HepG2 (cell line): ENCODE results near the gene TTC31. TPM values are rescaled to one million over a fixed set of nuclear protein-coding genes. Genes with fewer than 3 reads are reported as not detected.

Source experiments
- ARNTL ChIP-seq: sonication (generic); formaldehyde crosslinking; IDR thresholded peaks from 2 replicates; pipeline ENCODE4 v1.4.0; 2020; ENCODE audit warnings: mild to moderate bottlenecking, missing genetic modification reagents
- CHD4 ChIP-seq: fragments of 200-600 bp; sonication (generic); IDR thresholded peaks from 2 replicates; pipeline ENCODE4 v1.7.0; 2017; ENCODE audit warnings: mild to moderate bottlenecking, low read length, borderline replicate concordance
- E2F5 ChIP-seq: sonication (generic); formaldehyde crosslinking; conservative IDR thresholded peaks from 2 replicates; pipeline ENCODE4 v1.4.0; 2020; ENCODE audit warnings: missing genetic modification reagents
- GABPA ChIP-seq, 2 experiments: IDR thresholded peaks; 2 replicates each; pipeline ENCODE4 v1.6.1; 2011 to 2016; ENCODE audit warnings: low read depth in 2 of 2, low read length in 1 of 2, missing biosample characterization in 1 of 2, missing genetic modification characterization in 1 of 2
- HOXA9 ChIP-seq: sonication (generic); formaldehyde crosslinking; IDR thresholded peaks from 2 replicates; pipeline ENCODE4 v1.8.1; 2022; ENCODE audit warnings: missing genetic modification reagents, mild to moderate bottlenecking, moderate library complexity, borderline replicate concordance
- MYNN ChIP-seq: sonication (generic); formaldehyde crosslinking; IDR thresholded peaks from 2 replicates; pipeline ENCODE4 v1.4.0; 2020; ENCODE audit warnings: mild to moderate bottlenecking, low read depth, missing genetic modification reagents
- NFE2L1 ChIP-seq: sonication (generic); formaldehyde crosslinking; IDR thresholded peaks from 2 replicates; pipeline ENCODE4 v1.4.0; 2020; ENCODE audit warnings: missing genetic modification reagents, mild to moderate bottlenecking, borderline replicate concordance
- NFYC ChIP-seq: IDR thresholded peaks from 2 replicates; pipeline ENCODE4 v1.6.1; 2016; ENCODE audit warnings: missing genetic modification reagents, missing compliant biosample characterization
- PBX3 ChIP-seq: sonication (generic); formaldehyde crosslinking; IDR thresholded peaks from 2 replicates; pipeline ENCODE4 v1.8.1; 2023; ENCODE audit warnings: missing genetic modification reagents, inconsistent platforms, borderline replicate concordance
- PHF20 ChIP-seq: sonication (generic); formaldehyde crosslinking; IDR thresholded peaks from 2 replicates; pipeline ENCODE4 v1.5.0; 2020; ENCODE audit warnings: mild to moderate bottlenecking, missing genetic modification reagents
- SP140L ChIP-seq: sonication (generic); formaldehyde crosslinking; IDR thresholded peaks from 2 replicates; pipeline ENCODE4 v1.4.0; 2020; ENCODE audit warnings: missing genetic modification reagents, borderline replicate concordance
- SRSF1 ChIP-seq: fragments of 200-400 bp; formaldehyde crosslinking; optimal IDR thresholded peaks from 2 replicates; pipeline ENCODE3; 2017; ENCODE audit warnings: mild to moderate bottlenecking, low read depth, low read length, moderate library complexity
- ZBTB2 ChIP-seq: sonication (generic); formaldehyde crosslinking; IDR thresholded peaks from 2 replicates; pipeline ENCODE4 v1.8.0; 2022; ENCODE audit warnings: low read depth, missing genetic modification reagents
- ZFP82 ChIP-seq: sonication (generic); formaldehyde crosslinking; IDR thresholded peaks from 2 replicates; pipeline ENCODE4 v1.5.1; 2020; ENCODE audit warnings: mild to moderate bottlenecking, missing genetic modification reagents, borderline replicate concordance
- ZNF136 ChIP-seq: sonication (generic); formaldehyde crosslinking; IDR thresholded peaks from 2 replicates; pipeline ENCODE4 v1.8.1; 2022; ENCODE audit warnings: low read depth, mild to moderate bottlenecking, moderate library complexity, missing genetic modification reagents
- ZNF275 ChIP-seq: sonication (generic); formaldehyde crosslinking; IDR thresholded peaks from 2 replicates; pipeline ENCODE4 v1.8.0; 2022; ENCODE audit warnings: missing genetic modification reagents, mild to moderate bottlenecking, inconsistent platforms, borderline replicate concordance
- ZNF282 ChIP-seq: fragments of 450-650 bp; IDR thresholded peaks from 2 replicates; pipeline ENCODE4 v1.6.1; 2018; ENCODE audit not compliant: partially characterized antibody
- ZNF343 ChIP-seq: sonication (generic); formaldehyde crosslinking; IDR thresholded peaks from 2 replicates; pipeline ENCODE4 v1.4.0; 2020; ENCODE audit warnings: mild to moderate bottlenecking, missing genetic modification reagents
- ZNF530 ChIP-seq: sonication (generic); formaldehyde crosslinking; IDR thresholded peaks from 2 replicates; pipeline ENCODE4 v1.5.0; 2020; ENCODE audit warnings: low read depth, mild to moderate bottlenecking, missing genetic modification reagents
- ZNF598 ChIP-seq: sonication (generic); formaldehyde crosslinking; IDR thresholded peaks from 2 replicates; pipeline ENCODE4 v1.5.1; 2020; ENCODE audit warnings: mild to moderate bottlenecking, missing genetic modification reagents, borderline replicate concordance
- ZNF746 ChIP-seq: sonication (generic); formaldehyde crosslinking; IDR thresholded peaks from 2 replicates; pipeline ENCODE4 v1.8.0; 2022; ENCODE audit warnings: mild to moderate bottlenecking, missing genetic modification reagents
- polyA plus RNA-seq, 8 experiments: library from polyadenylated mRNA; depleted of rRNA in 3 of 8; stranded (reverse) in 7 of 8; unstranded in 1 of 8; fragments of >200 nt; fragmentation: Illumina TruSeq in 4 of 8; extraction: Trizol in 4 of 8; gene quantifications; 2 replicates each; pipeline versions ENCODE4 v1.2.1 to v1.2.3, GENCODE V29; 2011 to 2016; ENCODE audit warnings: low read depth in 4 of 8, missing spikeins in 1 of 8, mixed read lengths in 1 of 8; ENCODE audit not compliant: insufficient read depth in 1 of 8
- total RNA-seq, 5 experiments: library from RNA; depleted of rRNA; stranded (reverse); fragments of >200 nt; fragmentation: Illumina TruSeq; extraction: Trizol; gene quantifications; 2 replicates each; pipeline ENCODE4 v1.2.3, GENCODE V29; 2016; ENCODE audit warnings: low read depth in 1 of 5

The TTC31 gene
- total and polyA plus RNA-seq, 2 of the 13 experiments (the other 11 are each of a cell fraction or from before 2014, with no cell fraction given) = 28.3 to 39.5 TPM

- TF ChIP-seq ZNF282 (no peak), CHD4 (peak; percentile 86; the same call in 1 of the 2 replicates), NFE2L1 (CRISPR knock-in tag) (0 out of 2 replicates have a peak, but pooled peaks have one; percentile 40), NFYC (CRISPR knock-in tag) (peak; percentile 74), ZNF746 (CRISPR knock-in tag) (peak; percentile 67; the same call in 1 of the 2 replicates), ZNF598 (CRISPR knock-in tag) (0 out of 2 replicates have a peak, but pooled peaks have one; percentile 62), PHF20 (no peak), ZNF136 (CRISPR knock-in tag) (0 out of 2 replicates have a peak, but pooled peaks have one; percentile 65), ARNTL (peak; percentile 78), ZNF275 (no peak), SP140L (CRISPR knock-in tag) (no peak; the same call in 1 of the 2 replicates), ZNF530 (CRISPR knock-in tag) (no peak), HOXA9 (CRISPR knock-in tag) (peak; percentile 73), PBX3 (no peak), MYNN (CRISPR knock-in tag) (0 out of 2 replicates have a peak, but pooled peaks have one; percentile 14), SRSF1 (no peak), GABPA (IDR thresholded peaks at IDR 0.05; ENCODE audit: low read depth, low read length) (no peak), GABPA (CRISPR knock-in tag; IDR thresholded peaks at IDR 0.05; ENCODE audit: low read depth) (peak; percentile 36), E2F5 (CRISPR knock-in tag) (no peak), ZFP82 (CRISPR knock-in tag) (no peak), ZBTB2 (0 out of 2 replicates have a peak, but pooled peaks have one; percentile 27), ZNF343 (CRISPR knock-in tag) (no peak)
Observed at GRCh38 chr2:74488643-74489481, 6.0 kb downstream of the TTC31 start (continued).
